ENCODE data around the gene PSMB11.
"Not testable (repeated sequence)": the region's sequence is repeated elsewhere in the genome, so short reads cannot be mapped to it uniquely, and the experiment has no call there.

Gene PSMB11

DNA sequence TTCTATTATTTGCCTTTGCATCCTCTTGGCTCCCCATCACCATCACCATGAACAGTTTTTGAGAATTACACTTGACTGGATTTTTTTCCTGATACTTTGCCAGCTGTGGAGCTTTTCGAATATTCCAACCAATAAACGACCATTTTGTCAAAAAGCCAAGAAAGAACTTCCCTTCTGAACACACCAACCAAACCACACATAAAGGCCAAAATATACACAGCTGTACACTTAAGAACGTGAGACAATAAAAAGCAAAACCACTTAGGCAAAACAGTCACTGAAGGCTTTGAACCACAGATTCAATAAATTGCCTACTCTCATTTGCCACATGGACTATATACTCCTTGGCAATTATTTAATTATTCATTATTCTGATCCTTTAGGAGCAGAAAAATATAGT, 33.2 kb upstream of the PSMB11 start:
- no peak for TF ChIP-seq CTCF (IDR thresholded peaks at IDR 0.05; ENCODE audit: insufficient read depth, missing control alignments)
- FAIRE-seq (no peak), DNase-seq (ENCODE audit: insufficient read length, low spot score) (no peak)

GRCh38 chr14:23009483-23009938, 32.5 kb upstream of the PSMB11 start:
- FAIRE-seq: no peak
- no peak for DNase-seq (ENCODE audit: insufficient read length, low spot score)
- no peak for TF ChIP-seq CTCF (IDR thresholded peaks at IDR 0.05; ENCODE audit: insufficient read depth, missing control alignments)

DNA sequence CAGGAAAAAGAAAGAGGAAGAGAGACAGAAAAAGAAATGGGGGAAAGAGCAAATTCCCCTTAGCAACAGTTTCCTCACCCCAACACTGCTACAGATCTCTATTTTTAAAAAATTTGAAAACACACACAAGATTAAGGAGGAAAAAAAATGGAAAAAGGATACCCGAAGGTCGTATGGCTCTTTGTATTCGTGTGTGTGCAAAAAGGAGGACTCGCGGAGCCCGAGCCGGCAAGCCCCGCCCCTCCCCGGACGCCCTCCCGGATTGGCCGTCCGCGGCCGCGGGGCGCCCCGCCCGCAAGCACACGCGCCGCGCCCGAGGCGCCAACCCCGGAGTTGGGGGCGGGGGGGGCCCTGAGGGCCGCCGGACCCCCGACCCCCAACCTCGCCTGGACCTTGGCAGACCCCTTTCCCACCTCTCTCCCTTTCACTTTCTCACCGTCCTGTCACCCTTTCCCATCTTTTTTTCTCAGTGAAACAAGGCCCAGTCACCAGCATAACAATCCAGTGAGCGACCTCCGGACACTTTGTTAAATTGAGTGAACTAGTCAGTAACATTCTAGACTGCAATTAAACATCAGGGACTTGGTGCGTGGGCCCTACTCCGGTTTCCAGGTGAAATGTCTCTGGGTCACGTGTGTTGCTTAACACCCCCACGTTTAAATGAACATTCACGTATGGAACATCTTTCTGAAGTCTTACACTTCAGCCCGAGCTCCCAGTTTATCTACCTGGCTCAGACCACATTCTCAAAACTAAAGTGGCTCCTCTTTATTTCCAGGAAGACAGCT, 31.9 kb upstream of the PSMB11 start, which contains the start of gene C14orf93:
Gene C14orf93 (minus strand): TSS at position 205 of the 788 bp plus-strand sequence. CDS start 11,120 bp downstream, outside the sequence.
- FAIRE-seq: no peak
- DNase-seq (ENCODE audit: insufficient read length, low spot score): no peak
- no peak for TF ChIP-seq CTCF (IDR thresholded peaks at IDR 0.05; ENCODE audit: insufficient read depth, missing control alignments)

DNA sequence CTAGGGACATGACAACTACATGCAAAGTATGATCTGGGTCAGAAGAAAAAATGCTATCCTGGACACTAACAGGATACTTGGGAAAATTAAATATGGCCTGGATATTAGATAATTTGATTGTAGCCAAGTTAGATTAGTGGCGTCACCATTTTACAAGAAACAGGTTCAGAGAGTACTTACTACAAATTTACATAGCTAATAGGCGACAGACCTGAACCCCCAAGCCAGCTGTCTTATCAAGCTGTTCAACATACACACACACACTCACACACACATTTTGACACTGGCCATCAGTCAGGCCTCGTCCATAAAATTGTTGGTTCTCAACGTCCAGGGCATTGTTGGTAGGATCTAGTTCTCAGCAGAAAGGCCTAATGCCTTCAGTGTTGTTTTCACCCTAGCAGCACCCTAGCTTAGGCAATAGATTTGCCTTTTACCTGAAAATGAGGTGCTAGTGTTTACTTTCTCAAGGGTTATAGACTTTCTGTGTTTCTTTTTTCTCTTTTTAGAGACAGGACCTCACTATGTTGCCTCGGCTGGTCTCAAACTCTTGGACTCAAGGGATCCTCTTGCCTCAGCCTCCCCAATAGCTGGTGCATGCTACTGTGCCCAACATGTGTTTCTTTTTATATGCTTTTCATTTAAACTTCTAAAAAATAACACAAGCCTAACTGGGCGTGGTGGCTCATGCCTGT, 28.8 kb upstream of the PSMB11 start:
- no peak for TF ChIP-seq CTCF (IDR thresholded peaks at IDR 0.05; ENCODE audit: insufficient read depth, missing control alignments)
- DNase-seq (ENCODE audit: insufficient read length, low spot score): no peak
- no peak for FAIRE-seq

DNA sequence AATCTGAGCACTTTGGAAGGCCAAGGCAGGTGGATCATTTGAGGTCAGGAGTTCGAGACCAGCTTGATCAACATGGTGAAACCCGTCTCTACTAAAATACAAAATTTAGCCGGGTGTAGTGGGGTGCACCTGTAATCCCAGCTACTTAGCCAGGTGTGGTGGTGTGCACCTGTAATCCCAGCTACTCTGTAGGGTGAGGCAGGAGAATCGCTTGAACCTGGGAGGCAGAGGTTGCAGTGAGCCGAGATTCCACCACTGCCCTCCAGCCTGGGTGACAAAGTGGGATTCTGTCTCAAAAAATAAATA, 28.3 kb upstream of the PSMB11 start:
- not testable (repeated sequence) for FAIRE-seq; DNase-seq (ENCODE audit: insufficient read length, low spot score)

- no peak for FAIRE-seq
- no peak for DNase-seq (ENCODE audit: insufficient read length, low spot score)
- TF ChIP-seq CTCF (IDR thresholded peaks at IDR 0.05; ENCODE audit: insufficient read depth, missing control alignments): no peak
These were observed 26.4 kb upstream of the PSMB11 start for GRCh38 chr14:23015618-23016017.

- TF ChIP-seq CTCF (IDR thresholded peaks at IDR 0.05; ENCODE audit: insufficient read depth, missing control alignments): no peak
- FAIRE-seq (no peak), DNase-seq (ENCODE audit: insufficient read length, low spot score) (no peak)
These were observed 24.9 kb upstream of the PSMB11 start for GRCh38 chr14:23017091-23017490.

Data from D721Med (cell line).